Chondrocyte (in vitro differentiated cells): ENCODE results near the gene WDR27. TPM values are rescaled to one million over a fixed set of nuclear protein-coding genes. Genes with fewer than 3 reads are reported as not detected.

ENCODE experiments used
- DNase-seq: peaks from one replicate; pipeline ENCODE4 v3.0.0; 2021; ENCODE audit warnings: mixed read lengths, low spot score
- H3K27ac Mint-ChIP-seq: one replicate; pipeline ENCODE4 v1.8.0; 2021; ENCODE audit warnings: mild to moderate bottlenecking, moderate library complexity, mixed read lengths; ENCODE audit not compliant: unreplicated experiment
- H3K27me3 Mint-ChIP-seq: 2 replicates; pipeline ENCODE4 v1.8.0; 2021; ENCODE audit warnings: low read depth, mixed read lengths
- H3K36me3 Mint-ChIP-seq: 2 replicates; pipeline ENCODE4 v1.8.0; 2021; ENCODE audit warnings: low read depth, mixed read lengths
- H3K4me1 Mint-ChIP-seq: 2 replicates; pipeline ENCODE4 v1.8.0; 2021; ENCODE audit warnings: low read depth, mild to moderate bottlenecking, mixed read lengths
- H3K4me3 Mint-ChIP-seq: one replicate; pipeline ENCODE4 v1.8.0; 2021; ENCODE audit warnings: mild to moderate bottlenecking, moderate library complexity, mixed read lengths; ENCODE audit not compliant: unreplicated experiment
- H3K9me3 Mint-ChIP-seq: 2 replicates; pipeline ENCODE4 v1.8.0; 2021; ENCODE audit warnings: low read depth, mixed read lengths
- CTCF ChIP-seq: fragments of 200-600 bp; sonication (generic); IDR thresholded peaks from 2 replicates; pipeline ENCODE4 v1.5.0; 2021; ENCODE audit warnings: antibody characterized with exemption, mild to moderate bottlenecking, moderate library complexity
- total RNA-seq: library from RNA; stranded (reverse); gene quantifications from 3 replicates; pipeline ENCODE4 v1.2.1, GENCODE V29; 2021

The WDR27 gene
- total RNA-seq, 1 donor from 2014 or later, result 24.9 TPM

- no peaks in the 10 kb centered on the region for H3K36me3 Mint-ChIP-seq
- no peak for TF ChIP-seq CTCF
- no peaks in the 10 kb centered on the region for H3K27me3 Mint-ChIP-seq
- H3K9me3 Mint-ChIP-seq, result no peaks in the 10 kb centered on the region
- H3K4me3 Mint-ChIP-seq, result peak within 1 kb of the TSS; percentile 87
- H3K4me1 Mint-ChIP-seq, result peaks cover 32% of the 10 kb centered on the region
- DNase-seq, result no peak
- peak within 1 kb of the TSS; percentile 94 for H3K27ac Mint-ChIP-seq
Measured at GRCh38 chr6:169724494-169725124, 22.8 kb upstream of the WDR27 start, which contains the start of gene PHF10. Gene PHF10 (minus strand): TSS chr6:169724500. CDS start chr6:169723931, 569 bp downstream.

- H3K9me3 Mint-ChIP-seq, result no peaks in the 10 kb centered on the region
- H3K27me3 Mint-ChIP-seq, result no peaks in the 10 kb centered on the region
- H3K4me1 Mint-ChIP-seq, result peaks cover 35% of the 10 kb centered on the region
- no peak for TF ChIP-seq CTCF
- H3K4me3 Mint-ChIP-seq, result peak overlapping the region; percentile 58
- H3K36me3 Mint-ChIP-seq, result no peaks in the 10 kb centered on the region
- no peak for DNase-seq
- no peak overlapping the region for H3K27ac Mint-ChIP-seq
Measured at GRCh38 chr6:169723991-169724493, 22.2 kb upstream of the WDR27 start.

- H3K4me1 Mint-ChIP-seq, result peaks cover 37% of the 10 kb centered on the region
- TF ChIP-seq CTCF, result no peak
- no peaks in the 10 kb centered on the region for H3K9me3 Mint-ChIP-seq
- H3K4me3 Mint-ChIP-seq, result peak overlapping the region; percentile 87
- no peak for DNase-seq
- H3K27me3 Mint-ChIP-seq, result no peaks in the 10 kb centered on the region
- H3K27ac Mint-ChIP-seq, result peak overlapping the region; percentile 94
- H3K36me3 Mint-ChIP-seq, result no peaks in the 10 kb centered on the region
Measured at GRCh38 chr6:169723200-169723909, 21.5 kb upstream of the WDR27 start.

- Mint-ChIP-seq H3K27me3 (no peaks in the 10 kb centered on the region), H3K27ac (peak overlapping the region; percentile 94)
- DNase-seq, result no peak
Measured at GRCh38 chr6:169722362-169723199, 20.8 kb upstream of the WDR27 start.

More at GRCh38 chr6:169722362-169723199, 20.8 kb upstream of the WDR27 start:
- TF ChIP-seq CTCF, result no peak
- Mint-ChIP-seq H3K4me3 (peak overlapping the region; percentile 87), H3K4me1 (peaks cover 37% of the 10 kb centered on the region), H3K9me3 (no peaks in the 10 kb centered on the region), H3K36me3 (no peaks in the 10 kb centered on the region)
